Stimulated activated naive B cell treated with anti-CD40 and anti-IgM and Interleukin-4, amounts not matched to agents 10 μg/mL and 1 μg/mL and 100 μg/mL, for 72 hours (primary cell): ENCODE measurements around the gene TMEM181.
"Not testable (repeated sequence)": the region's sequence is repeated elsewhere in the genome, so short reads cannot be mapped to it uniquely, and the experiment has no call there.

Experiments
- ATAC-seq, 2 donors: fragments of 150-1000 bp; cut with Tn5 transposase; replicated peaks; 2 replicates each; pipeline ENCODE4 v1.10.0; 2021; ENCODE audit warnings: moderate library complexity in 1 of 2
- DNase-seq: peaks from one replicate; pipeline ENCODE4 v3.0.0; 2021
- H3K27ac Mint-ChIP-seq: one replicate; pipeline ENCODE4 v1.8.0; 2022; ENCODE audit warnings: mild to moderate bottlenecking, mixed read lengths
- H3K27me3 Mint-ChIP-seq, 2 donors: one replicate each; pipeline ENCODE4 v1.8.0; 2022; ENCODE audit warnings: mixed read lengths in 2 of 2
- H3K36me3 Mint-ChIP-seq, 2 donors: one replicate each; pipeline ENCODE4 v1.8.0; 2022; ENCODE audit warnings: mixed read lengths in 2 of 2, mild to moderate bottlenecking in 1 of 2
- H3K4me1 Mint-ChIP-seq, 2 donors: one replicate each; pipeline ENCODE4 v1.8.0; 2022; ENCODE audit warnings: mixed read lengths in 2 of 2, mild to moderate bottlenecking in 1 of 2
- H3K4me3 Mint-ChIP-seq, 2 donors: one replicate each; pipeline ENCODE4 v1.8.0; 2022; ENCODE audit warnings: mild to moderate bottlenecking in 2 of 2, mixed read lengths in 2 of 2, moderate library complexity in 1 of 2
- H3K9me3 Mint-ChIP-seq, 2 donors: one replicate each; pipeline ENCODE4 v1.8.0; 2022; ENCODE audit warnings: mixed read lengths in 2 of 2, mild to moderate bottlenecking in 1 of 2

TMEM181 gene

DNA sequence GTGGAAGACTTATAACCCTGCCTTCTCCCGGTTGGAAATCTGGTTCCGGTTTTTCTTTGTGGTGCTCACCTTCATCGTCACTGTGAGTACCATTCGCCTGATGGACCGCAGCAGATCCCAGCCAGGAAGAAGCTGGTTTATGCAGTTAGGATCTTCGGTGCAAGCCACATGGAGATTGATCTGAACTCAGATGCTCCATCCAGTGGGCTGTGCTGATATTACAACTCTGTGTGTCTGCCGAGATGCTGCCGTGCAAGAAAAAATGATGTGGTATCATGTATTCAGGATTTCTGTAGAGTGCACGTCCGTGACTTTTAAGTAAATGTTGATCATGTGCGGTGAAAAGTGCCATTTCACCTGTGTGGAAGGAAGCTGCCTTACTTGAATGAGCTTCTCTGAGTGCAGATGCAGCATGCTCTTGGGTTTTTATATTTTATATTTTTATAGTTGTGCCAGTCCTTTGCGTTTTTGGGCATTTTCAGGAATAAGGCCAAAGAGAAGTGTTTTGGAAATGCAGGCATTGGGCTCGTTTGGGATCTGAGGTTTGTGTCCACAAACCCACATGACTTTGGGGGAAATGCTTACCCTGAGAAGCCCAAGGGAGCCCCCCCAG is 45.5 kb downstream of the TMEM181 start:
- H3K27ac Mint-ChIP-seq: no peak overlapping the region
- H3K9me3 Mint-ChIP-seq: no peaks in the 10 kb centered on the region
- peak; percentile 37 for DNase-seq
- no peak overlapping the region for H3K4me3 Mint-ChIP-seq
- H3K4me1 Mint-ChIP-seq: peaks cover 0 to 2% of the 10 kb centered on the region in 2 donors
- H3K36me3 Mint-ChIP-seq: peaks cover 55 to 59% of the 10 kb centered on the region in 2 donors
- peak; percentile 50 to 65 for ATAC-seq
- H3K27me3 Mint-ChIP-seq: no peaks in the 10 kb centered on the region

DNA sequence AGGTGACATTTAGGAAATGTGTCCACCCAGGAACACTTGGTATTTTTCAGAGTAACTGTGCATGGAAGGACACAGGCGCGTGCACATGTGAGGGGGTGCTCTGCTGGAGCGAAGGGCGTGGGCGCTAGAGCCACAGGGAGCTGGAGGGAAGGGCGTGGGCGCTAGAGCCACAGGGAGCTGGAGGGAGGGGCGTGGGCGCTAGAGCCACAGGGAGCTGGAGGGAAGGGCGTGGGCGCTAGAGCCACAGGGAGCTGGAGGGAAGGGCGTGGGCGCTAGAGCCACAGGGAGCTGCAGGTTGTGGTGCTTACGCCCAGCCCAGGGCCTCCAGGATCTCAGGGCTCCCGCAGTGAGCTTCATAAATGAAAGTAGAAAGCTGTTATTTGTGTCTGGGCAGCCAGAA is 46.1 kb downstream of the TMEM181 start:
- H3K9me3 Mint-ChIP-seq, DNase-seq, H3K4me3 Mint-ChIP-seq, H3K27ac Mint-ChIP-seq, H3K4me1 Mint-ChIP-seq, H3K27me3 Mint-ChIP-seq, ATAC-seq: not testable (repeated sequence)
- peaks cover 58 to 65% of the 10 kb centered on the region in 2 donors for H3K36me3 Mint-ChIP-seq

DNA sequence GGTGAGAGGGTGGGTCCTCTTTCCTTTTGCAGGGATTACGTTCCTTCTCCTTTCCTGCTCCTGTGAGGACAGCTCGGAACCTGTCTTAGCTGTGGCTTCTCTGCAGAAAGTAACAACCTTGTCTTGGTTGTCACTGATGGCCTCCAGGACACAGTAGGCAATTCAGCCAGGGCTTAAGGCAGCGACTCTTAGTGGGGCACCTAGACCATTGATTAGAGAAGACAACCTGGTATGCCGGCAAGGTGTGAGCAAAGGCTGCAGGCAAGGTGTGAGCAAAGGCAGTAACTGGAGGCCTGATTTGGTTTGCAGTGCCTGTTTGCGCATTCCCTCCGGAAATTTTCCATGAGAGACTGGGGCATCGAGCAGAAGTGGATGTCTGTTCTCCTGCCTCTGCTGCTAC is 47.0 kb downstream of the TMEM181 start:
- Mint-ChIP-seq H3K36me3 (peaks cover 60 to 69% of the 10 kb centered on the region in 2 donors), H3K9me3 (no peaks in the 10 kb centered on the region), H3K4me1 (peaks cover 0 to 2% of the 10 kb centered on the region in 2 donors), H3K4me3 (no peak overlapping the region), H3K27me3 (no peaks in the 10 kb centered on the region), H3K27ac (no peak overlapping the region)
- DNase-seq (no peak), ATAC-seq (no peak)

DNA sequence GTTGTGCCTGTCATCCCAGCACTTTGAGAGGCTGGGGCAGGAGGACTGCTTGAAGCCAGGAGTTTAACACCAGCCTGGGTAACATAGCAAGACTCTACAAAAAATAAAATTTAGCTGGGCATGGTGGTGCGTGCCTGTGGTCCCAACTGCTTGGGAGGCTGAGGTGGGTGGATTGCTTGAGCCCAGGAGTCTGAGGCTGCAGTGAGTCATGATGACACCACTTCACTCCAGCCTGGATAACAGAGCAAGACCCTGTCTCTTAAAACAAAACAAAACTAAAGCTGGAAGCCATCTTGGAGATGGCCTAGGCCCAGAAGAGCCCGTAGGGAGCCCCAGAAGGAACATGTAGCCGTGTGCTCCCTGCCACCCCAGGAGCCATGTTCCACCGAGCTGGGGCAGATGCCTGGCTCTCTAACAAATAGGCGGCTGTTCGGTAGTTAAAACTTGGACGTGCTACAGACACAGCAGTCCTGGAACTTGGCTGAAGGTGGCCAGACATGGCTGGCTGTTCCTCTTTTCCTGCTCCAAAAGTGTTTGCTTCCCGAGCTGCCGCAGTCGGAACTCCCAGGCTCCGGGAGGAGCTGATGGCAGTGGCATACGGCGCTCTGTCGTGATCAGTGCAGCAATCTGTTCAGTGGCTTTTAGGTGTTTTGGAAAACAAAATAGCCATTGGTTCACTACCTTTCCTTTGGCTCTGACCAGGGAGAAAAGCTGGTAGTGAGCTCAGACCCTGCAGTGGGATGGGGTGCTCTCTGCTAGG is 47.7 kb downstream of the TMEM181 start:
- Mint-ChIP-seq H3K36me3 (peaks cover 56 to 69% of the 10 kb centered on the region in 2 donors), H3K27ac (no peak overlapping the region), H3K27me3 (no peaks in the 10 kb centered on the region), H3K4me3 (no peak overlapping the region), H3K9me3 (no peaks in the 10 kb centered on the region), H3K4me1 (peaks cover 0 to 2% of the 10 kb centered on the region in 2 donors)
- DNase-seq (no peak), ATAC-seq (no peak)

DNA sequence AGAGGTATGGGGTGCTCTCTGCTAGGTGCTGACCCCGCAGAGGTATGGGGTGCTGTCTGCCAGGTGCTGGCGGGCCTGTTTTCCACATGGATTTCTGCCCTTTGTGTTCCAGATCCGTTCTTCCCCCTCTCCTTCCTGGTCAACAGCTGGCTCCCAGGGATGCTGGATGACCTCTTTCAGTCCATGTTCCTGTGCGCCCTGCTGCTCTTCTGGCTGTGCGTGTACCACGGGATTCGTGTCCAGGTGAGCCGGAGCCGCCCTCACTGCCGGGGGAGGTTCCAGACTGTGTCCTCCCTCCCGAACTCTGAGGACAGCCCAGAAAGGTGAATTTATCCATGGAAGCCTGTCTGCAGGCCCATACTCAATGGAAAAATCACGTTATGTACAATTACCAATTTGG is 48.3 kb downstream of the TMEM181 start:
- Mint-ChIP-seq H3K4me3 (no peak overlapping the region), H3K27me3 (no peaks in the 10 kb centered on the region), H3K4me1 (peaks cover 0 to 2% of the 10 kb centered on the region in 2 donors), H3K36me3 (peaks cover 50 to 64% of the 10 kb centered on the region in 2 donors), H3K9me3 (no peaks in the 10 kb centered on the region), H3K27ac (no peak overlapping the region)
- ATAC-seq: no peak
- DNase-seq: no peak

DNA sequence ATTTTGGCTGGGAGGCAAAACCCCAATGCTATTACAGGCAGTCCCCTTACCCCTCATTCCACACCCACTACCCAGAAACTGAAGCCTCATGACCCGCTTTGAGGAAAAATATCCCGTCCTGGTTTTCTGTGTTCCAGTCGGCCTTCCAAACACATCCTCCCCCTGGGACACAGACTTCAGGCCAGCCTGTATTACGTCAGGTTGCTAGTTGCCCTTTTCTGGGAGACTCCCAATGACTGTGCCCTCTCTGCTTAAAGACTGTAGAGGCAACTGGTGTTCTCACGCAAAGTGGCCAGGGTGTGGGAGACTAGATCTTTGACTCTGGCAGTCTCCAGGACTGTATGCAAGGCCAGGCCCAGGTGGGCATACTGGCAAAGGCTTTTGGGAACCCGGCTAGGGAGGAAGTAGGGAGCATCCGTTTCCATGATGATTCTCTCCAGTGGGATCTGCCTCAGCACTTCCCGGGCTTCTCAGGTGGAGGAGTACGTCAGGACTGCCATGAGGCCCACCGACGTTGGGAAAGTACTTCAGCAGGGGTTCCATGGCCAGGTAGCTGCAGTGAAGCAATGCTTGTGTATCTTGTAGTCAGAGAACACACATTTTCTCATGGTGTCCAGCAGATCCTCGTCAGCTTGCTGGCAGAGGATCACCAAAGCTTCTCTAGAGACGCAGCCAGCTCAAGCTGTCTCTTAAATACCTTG is 49.7 kb downstream of the TMEM181 start:
- ATAC-seq (no peak), DNase-seq (no peak)
- peaks cover 41 to 55% of the 10 kb centered on the region in 2 donors for H3K36me3 Mint-ChIP-seq
- peaks cover 0 to 2% of the 10 kb centered on the region in 2 donors for H3K4me1 Mint-ChIP-seq
- no peak overlapping the region for H3K27ac Mint-ChIP-seq
- no peaks in the 10 kb centered on the region for H3K9me3 Mint-ChIP-seq
- H3K4me3 Mint-ChIP-seq: no peak overlapping the region
- H3K27me3 Mint-ChIP-seq: no peaks in the 10 kb centered on the region

DNA sequence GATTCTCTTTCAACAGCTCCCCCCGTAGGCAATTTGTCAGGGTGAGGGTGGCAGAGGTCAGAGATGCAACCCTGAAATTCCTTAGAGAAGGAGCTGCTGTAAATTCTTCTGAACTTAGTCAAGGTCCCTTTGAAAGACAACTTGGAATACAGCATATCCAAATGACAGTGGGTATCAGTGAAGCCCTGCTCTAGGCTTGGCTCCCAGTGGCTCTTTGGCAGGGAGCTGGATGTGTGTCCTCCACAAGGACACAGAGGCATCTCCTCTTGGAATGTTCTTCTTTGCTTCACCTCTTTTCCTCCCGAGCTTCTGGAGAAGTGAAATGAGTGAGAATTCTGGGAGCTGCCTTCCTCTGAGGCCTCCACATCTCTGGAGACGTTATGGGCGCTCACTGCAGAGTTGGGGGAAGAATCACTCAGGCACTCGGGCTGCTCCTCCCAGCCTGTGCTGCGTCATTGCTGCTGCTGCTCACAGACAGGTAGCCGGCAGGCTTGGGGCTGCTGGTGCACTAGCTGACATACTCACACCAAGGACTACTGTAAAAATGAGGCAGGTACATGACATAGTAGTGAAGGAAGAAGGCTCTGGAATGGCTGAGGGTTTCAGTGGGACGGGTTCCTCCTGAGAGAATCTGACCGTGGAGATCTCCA is 50.6 kb downstream of the TMEM181 start:
- DNase-seq (no peak), ATAC-seq (no peak)
- Mint-ChIP-seq H3K27ac (peak overlapping the region; percentile 42), H3K4me3 (no peak overlapping the region), H3K27me3 (no peaks in the 10 kb centered on the region), H3K4me1 (no peaks in the 10 kb centered on the region), H3K9me3 (no peaks in the 10 kb centered on the region), H3K36me3 (peaks cover 45 to 57% of the 10 kb centered on the region in 2 donors)

DNA sequence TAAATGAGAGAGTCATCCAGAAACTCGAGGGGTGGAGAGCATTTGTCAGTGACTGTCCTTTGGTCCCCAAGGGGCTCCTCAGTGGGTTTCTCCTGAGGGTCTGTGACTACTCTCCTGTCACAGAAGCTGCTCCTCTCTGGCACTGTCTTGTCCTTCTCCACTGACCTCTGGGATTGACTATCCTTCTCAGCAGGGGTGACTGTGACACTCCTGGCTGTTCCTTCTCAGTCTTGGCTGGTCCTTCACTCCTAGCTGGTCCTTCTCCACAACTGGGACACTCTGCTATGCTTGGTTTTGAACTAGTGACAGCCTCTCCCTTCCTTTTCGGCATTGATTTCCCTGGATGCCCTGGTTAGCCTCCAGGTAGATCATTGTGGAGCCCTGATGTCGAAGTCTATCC is 51.1 kb downstream of the TMEM181 start:
- no peaks in the 10 kb centered on the region for H3K9me3 Mint-ChIP-seq
- H3K4me1 Mint-ChIP-seq: no peaks in the 10 kb centered on the region
- no peaks in the 10 kb centered on the region for H3K27me3 Mint-ChIP-seq
- H3K36me3 Mint-ChIP-seq: peaks cover 45 to 56% of the 10 kb centered on the region in 2 donors
- no peak overlapping the region for H3K4me3 Mint-ChIP-seq
- ATAC-seq: no peak
- H3K27ac Mint-ChIP-seq: no peak overlapping the region
- no peak for DNase-seq

DNA sequence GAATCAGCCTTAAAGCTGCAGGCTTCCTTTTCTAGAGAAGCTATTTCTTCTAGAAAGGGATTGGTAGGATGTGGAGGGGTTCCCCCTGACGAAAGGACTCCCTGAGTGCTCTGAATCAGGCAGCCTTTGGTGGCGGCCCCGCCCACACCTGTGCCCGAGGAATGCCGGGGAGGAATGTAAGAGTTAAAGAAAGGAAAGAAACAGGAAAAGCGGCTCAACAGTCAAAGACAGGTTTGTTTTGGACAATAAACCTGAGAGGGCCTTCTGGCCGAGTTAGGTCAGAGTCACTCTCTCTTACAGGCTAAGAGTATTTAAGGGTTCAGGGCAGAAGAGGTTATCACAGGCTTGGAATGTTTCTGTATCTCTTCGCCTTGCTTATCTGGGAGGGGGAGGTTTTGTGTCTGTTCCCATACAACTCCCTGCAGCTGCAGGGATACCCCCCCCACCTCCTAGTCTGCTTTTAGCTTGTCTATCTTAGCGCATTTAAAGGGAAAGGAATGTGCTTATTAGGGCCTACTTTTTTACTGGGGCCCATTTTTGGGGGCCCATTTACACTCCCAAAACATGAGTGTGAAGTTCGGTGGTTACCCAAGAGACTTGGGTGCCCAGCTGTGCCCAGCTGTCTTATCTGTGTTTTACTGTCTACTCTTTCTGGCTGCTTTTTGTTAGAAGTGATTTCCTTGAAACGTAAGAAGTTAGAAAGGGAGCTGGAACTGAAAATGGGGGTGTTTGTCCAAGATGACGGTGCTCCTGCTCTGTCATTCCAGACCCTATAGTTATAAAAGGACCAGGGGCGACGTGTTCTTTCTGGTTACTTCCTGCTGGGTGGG is 51.9 kb downstream of the TMEM181 start:
- Mint-ChIP-seq H3K27me3 (no peaks in the 10 kb centered on the region), H3K4me3 (no peak overlapping the region), H3K27ac (no peak overlapping the region), H3K9me3 (no peaks in the 10 kb centered on the region), H3K4me1 (no peaks in the 10 kb centered on the region), H3K36me3 (peaks cover 49 to 60% of the 10 kb centered on the region in 2 donors)
- no peak for ATAC-seq
- no peak for DNase-seq

DNA sequence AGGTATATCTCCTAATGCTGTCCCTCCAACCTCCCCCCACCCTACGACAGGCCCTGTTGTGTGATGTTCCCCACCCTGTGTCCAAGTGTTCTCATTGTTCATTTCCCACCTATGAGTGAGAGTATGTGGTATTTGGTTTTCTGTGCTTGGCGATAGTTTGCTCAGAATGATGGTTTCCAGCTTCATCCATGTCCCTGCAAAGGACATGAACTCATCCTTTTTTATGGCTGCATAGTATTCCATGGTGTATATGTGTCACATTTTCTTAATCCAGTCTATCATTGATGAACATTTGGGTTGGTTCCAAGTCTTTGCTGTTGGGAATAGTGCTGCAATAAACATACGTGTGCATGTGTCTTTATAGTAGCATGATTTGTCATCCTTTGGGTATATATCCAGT is 54.7 kb downstream of the TMEM181 start:
- H3K4me3 Mint-ChIP-seq, DNase-seq, H3K27me3 Mint-ChIP-seq, H3K27ac Mint-ChIP-seq, H3K9me3 Mint-ChIP-seq, H3K4me1 Mint-ChIP-seq, ATAC-seq: not testable (repeated sequence)
- H3K36me3 Mint-ChIP-seq: peaks cover 55 to 70% of the 10 kb centered on the region in 2 donors

DNA sequence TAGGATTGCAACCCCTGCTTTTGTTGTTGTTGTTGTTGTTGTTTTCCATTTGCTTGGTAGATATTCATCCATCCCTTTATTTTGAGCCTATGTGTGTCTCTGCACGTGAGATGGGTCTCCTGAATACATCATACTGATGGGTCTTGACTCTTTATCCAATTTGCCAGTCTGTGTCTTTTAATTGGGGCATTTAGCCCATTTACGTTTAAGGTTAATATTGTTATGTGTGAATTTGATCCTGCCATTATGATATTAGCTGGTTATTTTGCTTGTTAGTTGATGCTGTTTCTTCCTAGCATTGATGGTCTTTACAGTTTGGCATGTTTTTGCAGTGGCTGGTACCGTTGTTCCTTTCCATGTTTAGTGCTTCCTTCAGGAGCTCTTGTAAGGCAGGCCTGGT is 58.4 kb downstream of the TMEM181 start:
- not testable (repeated sequence) for H3K9me3 Mint-ChIP-seq, DNase-seq, H3K27me3 Mint-ChIP-seq, H3K4me1 Mint-ChIP-seq, H3K27ac Mint-ChIP-seq, H3K4me3 Mint-ChIP-seq, ATAC-seq
- peaks cover 53 to 67% of the 10 kb centered on the region in 2 donors for H3K36me3 Mint-ChIP-seq

DNA sequence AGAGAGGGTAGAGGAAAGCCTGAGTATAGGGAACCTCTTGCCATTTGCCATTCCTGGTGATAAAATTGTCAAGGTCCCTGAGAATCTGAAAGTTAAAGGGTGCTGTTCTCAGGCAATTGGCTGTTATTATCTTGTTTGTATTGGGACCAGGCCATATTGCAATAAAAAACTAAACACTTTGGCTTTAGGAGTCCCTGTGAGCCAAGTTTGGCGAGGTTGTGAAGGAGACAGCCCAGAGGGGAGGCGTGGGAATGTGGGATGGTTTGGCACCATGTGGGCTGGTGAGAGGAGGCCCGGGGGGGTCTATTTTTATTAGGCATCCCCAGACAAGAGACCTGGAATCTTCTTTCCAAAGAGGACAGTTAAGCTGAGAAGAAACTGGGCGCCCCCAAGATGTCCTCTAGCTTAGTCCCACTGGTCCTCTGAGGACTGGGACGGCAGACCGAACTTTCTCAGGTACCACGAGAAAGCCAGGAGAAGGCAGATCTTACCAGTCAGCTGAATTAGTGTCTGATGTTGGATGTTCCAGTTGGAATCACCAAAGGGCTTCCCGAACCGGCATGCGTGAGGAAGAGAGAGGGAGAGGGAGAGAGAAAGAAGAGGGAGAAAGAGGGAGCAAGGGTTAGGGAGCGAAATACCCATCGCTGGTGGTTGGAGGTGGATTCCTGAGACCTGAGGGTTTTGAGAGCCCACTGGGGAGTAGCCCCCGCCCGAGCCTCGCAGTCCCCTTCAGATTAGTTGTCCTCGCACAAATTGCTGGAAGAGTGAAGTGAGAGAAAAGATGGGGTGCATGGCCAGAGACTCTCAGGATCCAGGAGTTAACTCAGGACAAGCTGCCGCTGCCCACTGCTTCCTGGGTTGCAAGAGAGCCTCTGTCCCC is 60.3 kb downstream of the TMEM181 start:
- DNase-seq: no peak
- Mint-ChIP-seq H3K4me1 (peaks cover 0 to 2% of the 10 kb centered on the region in 2 donors), H3K4me3 (no peak overlapping the region), H3K9me3 (peaks cover 0 to 4% of the 10 kb centered on the region in 2 donors), H3K27ac (no peak overlapping the region), H3K36me3 (peaks cover 59 to 71% of the 10 kb centered on the region in 2 donors), H3K27me3 (no peaks in the 10 kb centered on the region)
- no peak for ATAC-seq
